Thyroid gland (tissue), 4 donors: ENCODE results near the gene FHOD3. TPM values are rescaled to one million over a fixed set of nuclear protein-coding genes. Genes with fewer than 3 reads are reported as not detected.

Source experiments
- DNase-seq, 2 donors: peaks; one replicate each; pipeline ENCODE4 v3.0.0-alpha.2; 2019
- H3K27ac ChIP-seq, 3 donors: fragments of 200-600 bp; sonication (generic); 1 replicate in 2 of 3; 2 replicates in 1 of 3; pipeline ENCODE4 v1.5.1; 2016 to 2019; ENCODE audit warnings: mild to moderate bottlenecking in 1 of 3, moderate library complexity in 1 of 3
- H3K27me3 ChIP-seq: fragments of 200-600 bp; sonication (generic); one replicate; pipeline ENCODE4 v1.5.1; 2019
- H3K36me3 ChIP-seq, 2 donors: fragments of 200-600 bp; sonication (generic); one replicate each; pipeline ENCODE4 v1.5.1; 2016 to 2019
- H3K4me1 ChIP-seq, 2 donors: fragments of 200-600 bp; sonication (generic); one replicate each; pipeline ENCODE4 v1.5.1; 2017 to 2019
- H3K4me3 ChIP-seq, 3 donors: fragments of 200-600 bp; sonication (generic); replicated peaks in 1 of 3; 1 replicate in 2 of 3; 2 replicates in 1 of 3; pipeline ENCODE4 v1.5.1; 2016; ENCODE audit warnings: mild to moderate bottlenecking in 1 of 3
- H3K9me3 ChIP-seq: fragments of 200-600 bp; sonication (generic); one replicate; pipeline ENCODE4 v1.5.1; 2017
- POLR2A ChIP-seq, 2 donors: fragments of 450-650 bp; IDR thresholded peaks; one replicate each; pipeline ENCODE4 v1.6.1; 2017; ENCODE audit warnings: antibody characterized with exemption in 2 of 2, mild to moderate bottlenecking in 2 of 2, moderate library complexity in 1 of 2
- WGBS, 2 donors: methylation state at CpG; one replicate each; pipeline ENCODE4 v1.1.5; 2017; 5-methylcytosine and 5-hydroxymethylcytosine counted together
- intact Hi-C: fragments of 100-400 bp; cut with DNase I; formaldehyde crosslinking; loops from one replicate; pipeline ENCODE4 v1.15.1; 2023
- total RNA-seq, 4 donors: library from RNA; depleted of rRNA; stranded (reverse); fragments of >200 nt; gene quantifications; one replicate each; pipeline ENCODE4 v1.2.3, GENCODE V29; 2016
- TF ChIP-seq, protein P1 (sequence below), 6 experiments: fragments of 200-600 bp in 3 of 6; fragments of 450-650 bp in 3 of 6; sonication (generic) in 3 of 6; IDR thresholded peaks; one replicate each; pipeline ENCODE4 v1.5.1; 2016 to 2019; ENCODE audit warnings: antibody characterized with exemption in 6 of 6, mild to moderate bottlenecking in 2 of 6, inconsistent platforms in 1 of 6, moderate library complexity in 1 of 6

Gene FHOD3
- total RNA-seq, 4 donors from 2014 or later: 1.6 to 6.9 (median 4.8) TPM

DNA sequence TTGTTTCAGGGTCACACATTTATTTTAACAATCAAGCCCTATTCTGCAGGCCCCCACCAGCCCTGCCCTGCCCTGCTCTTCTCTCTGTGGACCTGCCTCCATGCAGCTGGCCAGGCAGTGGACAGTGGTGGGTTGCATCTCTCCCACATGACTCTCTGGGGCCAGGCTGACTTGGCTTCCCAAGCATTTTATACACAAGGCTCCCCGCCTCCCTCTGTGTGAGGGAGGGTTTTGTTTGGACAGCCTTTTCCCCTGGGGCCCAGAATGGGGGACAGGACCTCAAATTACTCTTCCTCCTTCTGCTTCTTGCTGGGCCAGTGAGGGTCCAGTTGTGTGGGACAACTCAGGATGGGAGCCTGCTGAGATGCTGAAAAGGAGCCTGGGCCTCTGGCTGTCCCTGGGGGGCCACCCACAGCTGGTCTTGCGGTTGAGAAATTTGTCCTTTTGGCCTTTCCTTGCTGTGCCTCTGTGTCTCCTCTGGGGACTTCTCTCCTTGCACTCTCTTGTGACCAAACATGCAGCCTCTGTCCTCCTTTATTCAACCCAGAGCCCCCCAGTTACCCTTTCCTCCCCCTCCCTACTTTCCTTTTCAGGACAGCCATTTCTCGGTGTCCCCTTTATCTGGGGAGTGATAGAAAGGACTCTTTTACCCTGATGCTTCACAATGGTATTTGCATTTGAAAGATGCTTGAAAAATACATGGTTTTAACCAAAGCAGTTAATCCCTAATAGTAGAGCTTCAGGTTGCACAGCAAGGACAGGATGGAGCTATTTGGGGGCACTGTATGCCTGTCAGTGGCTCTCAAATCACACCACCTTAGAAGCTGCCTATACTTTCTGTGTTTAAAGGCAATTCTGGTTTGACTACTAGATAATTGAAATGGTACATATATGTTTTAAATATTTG is 151.1 kb downstream of the FHOD3 start:
- WGBS, 2 donors: 74 to 77% methylated on average over 3 of the region's 3 CpGs

DNA sequence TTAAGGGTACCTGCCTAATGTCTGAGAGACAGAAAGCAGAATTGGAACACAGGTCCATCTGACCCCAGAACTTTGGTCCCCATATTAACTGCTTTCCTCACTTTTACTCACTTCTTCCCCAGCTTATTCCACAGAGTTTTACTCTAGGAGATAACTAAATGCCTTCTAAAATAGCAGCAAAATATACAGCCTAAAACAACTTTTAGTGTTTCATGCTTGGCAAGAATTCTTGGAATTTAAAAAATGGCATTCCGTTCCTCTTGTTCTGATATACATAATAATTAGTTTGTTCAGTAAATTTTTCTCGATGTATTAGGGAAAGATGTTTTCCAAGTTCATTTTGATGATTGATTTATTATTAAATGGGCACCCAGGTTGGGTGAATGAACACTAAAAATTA is 151.9 kb downstream of the FHOD3 start:
- peak overlapping the region; percentile 37 to 76 (median 49) for H3K27ac ChIP-seq
- H3K9me3 ChIP-seq: no peaks in the 10 kb centered on the region
- no peak for DNase-seq
- H3K4me3 ChIP-seq: no peak overlapping the region
- 28 to 30% methylated on average over 2 of the region's 2 CpGs for WGBS, 2 donors
- intact Hi-C loops: no loop called here
- H3K36me3 ChIP-seq: no peaks in the 10 kb centered on the region
- TF ChIP-seq POLR2A (IDR thresholded peaks at IDR 0.05): no peak
- TF ChIP-seq, protein P1, sequence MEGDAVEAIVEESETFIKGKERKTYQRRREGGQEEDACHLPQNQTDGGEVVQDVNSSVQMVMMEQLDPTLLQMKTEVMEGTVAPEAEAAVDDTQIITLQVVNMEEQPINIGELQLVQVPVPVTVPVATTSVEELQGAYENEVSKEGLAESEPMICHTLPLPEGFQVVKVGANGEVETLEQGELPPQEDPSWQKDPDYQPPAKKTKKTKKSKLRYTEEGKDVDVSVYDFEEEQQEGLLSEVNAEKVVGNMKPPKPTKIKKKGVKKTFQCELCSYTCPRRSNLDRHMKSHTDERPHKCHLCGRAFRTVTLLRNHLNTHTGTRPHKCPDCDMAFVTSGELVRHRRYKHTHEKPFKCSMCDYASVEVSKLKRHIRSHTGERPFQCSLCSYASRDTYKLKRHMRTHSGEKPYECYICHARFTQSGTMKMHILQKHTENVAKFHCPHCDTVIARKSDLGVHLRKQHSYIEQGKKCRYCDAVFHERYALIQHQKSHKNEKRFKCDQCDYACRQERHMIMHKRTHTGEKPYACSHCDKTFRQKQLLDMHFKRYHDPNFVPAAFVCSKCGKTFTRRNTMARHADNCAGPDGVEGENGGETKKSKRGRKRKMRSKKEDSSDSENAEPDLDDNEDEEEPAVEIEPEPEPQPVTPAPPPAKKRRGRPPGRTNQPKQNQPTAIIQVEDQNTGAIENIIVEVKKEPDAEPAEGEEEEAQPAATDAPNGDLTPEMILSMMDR (IDR thresholded peaks at IDR 0.05): no peak
- peaks cover 16 to 26% of the 10 kb centered on the region in 2 donors for H3K4me1 ChIP-seq
- no peaks in the 10 kb centered on the region for H3K27me3 ChIP-seq

More for the DNA sequence above, 151.1 kb downstream of the FHOD3 start:
- TF ChIP-seq, protein P1 (IDR thresholded peaks at IDR 0.05): no peak
- TF ChIP-seq POLR2A (IDR thresholded peaks at IDR 0.05): no peak
- intact Hi-C loops: no loop called here
- Histone ChIP-seq H3K4me3 (no peak overlapping the region), H3K27ac (peak overlapping the region; percentile 37 to 76 (median 49)), H3K27me3 (no peaks in the 10 kb centered on the region), H3K9me3 (no peaks in the 10 kb centered on the region), H3K36me3 (no peaks in the 10 kb centered on the region), H3K4me1 (peaks cover 16 to 26% of the 10 kb centered on the region in 2 donors)
- DNase-seq: no peak

DNA sequence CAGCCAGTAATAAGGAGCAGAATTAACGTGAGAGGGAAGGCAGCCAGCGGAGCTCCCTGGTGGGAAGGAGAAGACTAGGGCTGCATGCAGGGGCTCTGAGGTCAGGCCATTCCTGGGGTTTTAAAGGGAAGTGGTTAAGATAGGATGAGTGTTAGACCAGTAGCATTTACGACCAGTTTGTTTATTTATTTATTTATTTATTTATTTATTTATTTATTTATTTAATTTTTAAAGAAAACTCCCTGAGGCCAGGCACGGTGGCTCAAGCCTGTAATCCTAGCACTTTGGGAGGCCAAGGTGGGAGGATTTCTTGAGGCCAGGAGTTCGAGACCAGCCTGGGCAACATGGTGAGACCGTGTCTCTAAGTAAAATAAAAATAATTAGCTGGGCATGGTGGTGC is 152.8 kb downstream of the FHOD3 start:
- no peaks in the 10 kb centered on the region for H3K36me3 ChIP-seq
- 79 to 82% methylated on average over 6 of the region's 6 CpGs for WGBS, 2 donors
- peak overlapping the region in 2 of 3 donors; percentile 49 to 76 for H3K27ac ChIP-seq
- intact Hi-C loops: no loop called here
- no peak for TF ChIP-seq POLR2A (IDR thresholded peaks at IDR 0.05)
- TF ChIP-seq, protein P1 (IDR thresholded peaks at IDR 0.05): no peak
- H3K4me1 ChIP-seq: peaks cover 16 to 26% of the 10 kb centered on the region in 2 donors
- no peaks in the 10 kb centered on the region for H3K27me3 ChIP-seq
- no peak overlapping the region for H3K4me3 ChIP-seq
- DNase-seq: no peak
- H3K9me3 ChIP-seq: no peaks in the 10 kb centered on the region

DNA sequence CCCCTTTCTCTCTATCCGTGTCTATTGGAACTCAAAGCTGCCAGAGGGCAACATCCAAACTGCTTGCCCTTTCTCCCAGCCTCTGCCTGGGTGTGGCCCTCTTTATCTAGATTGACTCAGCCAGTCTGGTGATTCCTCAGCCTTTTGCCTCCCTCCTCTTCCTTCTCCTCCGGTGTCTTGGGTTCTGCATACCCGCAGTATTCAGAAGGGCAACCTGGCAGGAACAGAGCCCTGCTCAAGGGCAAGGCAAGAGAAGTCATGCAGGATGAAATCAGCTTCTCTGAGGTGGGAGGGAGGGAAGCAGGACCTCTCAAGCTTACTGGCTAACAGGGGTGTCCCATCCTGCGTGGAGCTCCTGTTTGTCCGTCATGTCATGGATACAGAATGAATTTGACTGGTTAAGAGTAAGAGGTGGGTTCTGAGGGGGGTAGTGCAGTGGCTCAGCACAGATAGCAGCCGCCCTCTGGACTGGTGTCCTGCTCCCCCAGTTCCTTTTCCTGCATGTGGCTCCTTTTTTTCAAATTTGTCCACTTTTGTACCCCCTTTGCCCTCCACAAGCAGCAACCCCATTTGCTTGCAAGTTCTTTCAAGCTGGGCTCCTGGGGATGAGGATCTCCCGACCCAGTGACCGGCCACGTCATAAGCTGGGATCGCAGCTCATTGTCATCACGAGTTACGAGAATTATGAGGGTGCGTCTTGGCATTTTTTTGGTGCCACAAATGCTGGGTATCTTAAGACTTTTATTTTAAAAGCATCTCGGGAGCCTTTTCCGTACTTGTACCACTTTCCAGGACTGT is 154.1 kb downstream of the FHOD3 start:
- WGBS, 2 donors: 88 to 95% methylated on average over 15 of the region's 15 CpGs
- no peaks in the 10 kb centered on the region for H3K36me3 ChIP-seq
- H3K4me1 ChIP-seq: peaks cover 16 to 26% of the 10 kb centered on the region in 2 donors
- no peaks in the 10 kb centered on the region for H3K9me3 ChIP-seq
- TF ChIP-seq, protein P1 (IDR thresholded peaks at IDR 0.05): no peak
- TF ChIP-seq POLR2A (IDR thresholded peaks at IDR 0.05): no peak
- DNase-seq: no peak
- H3K4me3 ChIP-seq: no peak overlapping the region
- no peak overlapping the region for H3K27ac ChIP-seq
- intact Hi-C loops: no loop called here
- no peaks in the 10 kb centered on the region for H3K27me3 ChIP-seq
